Panc1 (cell line): Measurements from ENCODE around the gene TRABD2A.

Experiments
- CTCF ChIP-seq: fragments of 450-650 bp; IDR thresholded peaks from 2 replicates; pipeline ENCODE4 v1.5.1; 2017; ENCODE audit warnings: mild to moderate bottlenecking
- POLR2AphosphoS5 ChIP-seq: IDR thresholded peaks from 2 replicates; pipeline ENCODE4 v1.6.1; 2012; ENCODE audit warnings: mild to moderate bottlenecking, low read depth, low read length, moderate library complexity
- REST ChIP-seq, 2 experiments: IDR thresholded peaks; 2 replicates each; pipeline ENCODE4 v1.6.1; 2011 to 2012; ENCODE audit warnings: low read depth in 2 of 2, control low read depth in 1 of 2, low read length in 1 of 2, mild to moderate bottlenecking in 1 of 2, moderate library complexity in 1 of 2; ENCODE audit not compliant: insufficient read depth in 1 of 2
- SIN3A ChIP-seq: IDR thresholded peaks from 2 replicates; pipeline ENCODE4 v1.6.1; 2012; ENCODE audit warnings: low read depth, mild to moderate bottlenecking, low read length, moderate library complexity, borderline replicate concordance; ENCODE audit not compliant: insufficient read depth

- TF ChIP-seq CTCF (no peak), REST (IDR thresholded peaks at IDR 0.05; ENCODE audit: insufficient read depth in 1 of 2, low read depth in 2 of 2, low read length in 1 of 2) (no peak), POLR2AphosphoS5 (no peak), SIN3A (no peak)
Observed at GRCh38 chr2:84839851-84840250, 41.0 kb downstream of the TRABD2A start.
